GM18858 (cell line): ENCODE results near the gene BRI3.

Source experiments
- ATAC-seq: cut with Tn5 transposase; IDR thresholded peaks from one replicate; pipeline ENCODE4 v1.9.1; 2021; ENCODE audit not compliant: unreplicated experiment

BRI3 gene

DNA sequence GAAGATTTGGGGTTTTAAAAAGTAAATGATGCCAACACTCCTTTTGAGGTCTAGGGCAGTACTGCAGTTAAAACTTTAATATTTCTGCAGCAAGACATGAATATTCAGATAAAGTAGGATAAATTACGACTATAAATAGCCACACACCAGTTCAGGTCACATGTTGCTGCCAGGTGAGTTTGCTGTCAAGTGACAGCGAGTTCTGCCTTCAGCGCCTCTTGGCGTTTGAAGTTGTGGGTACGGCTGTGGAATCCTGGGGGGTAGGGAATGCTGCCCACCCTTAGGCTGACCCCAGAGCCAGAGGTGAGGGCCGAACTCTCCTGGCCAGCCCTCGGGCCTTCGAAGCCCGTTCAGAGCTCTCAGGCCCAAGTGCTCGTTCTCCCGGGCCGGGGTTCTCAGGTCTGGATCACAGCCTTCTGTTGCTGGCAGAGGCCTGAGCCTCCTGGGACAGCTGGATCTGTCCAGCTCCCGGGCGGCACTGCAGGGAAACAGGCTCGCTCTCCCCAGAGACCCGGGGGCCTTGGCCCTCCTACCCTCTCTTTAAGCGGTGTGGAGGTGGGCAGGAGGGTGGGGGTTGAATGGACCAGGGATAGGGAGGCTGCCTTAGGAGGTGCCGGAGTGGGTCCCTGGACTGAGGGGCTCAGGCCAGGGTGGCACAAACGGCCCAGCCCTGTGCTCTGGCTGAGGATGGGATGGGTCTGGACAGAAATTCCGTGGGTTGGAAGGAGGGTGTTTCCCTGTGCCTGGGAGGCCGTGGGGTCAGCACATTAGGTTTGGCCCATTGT is 5.4 kb downstream of the BRI3 start:
- no peak for ATAC-seq

DNA sequence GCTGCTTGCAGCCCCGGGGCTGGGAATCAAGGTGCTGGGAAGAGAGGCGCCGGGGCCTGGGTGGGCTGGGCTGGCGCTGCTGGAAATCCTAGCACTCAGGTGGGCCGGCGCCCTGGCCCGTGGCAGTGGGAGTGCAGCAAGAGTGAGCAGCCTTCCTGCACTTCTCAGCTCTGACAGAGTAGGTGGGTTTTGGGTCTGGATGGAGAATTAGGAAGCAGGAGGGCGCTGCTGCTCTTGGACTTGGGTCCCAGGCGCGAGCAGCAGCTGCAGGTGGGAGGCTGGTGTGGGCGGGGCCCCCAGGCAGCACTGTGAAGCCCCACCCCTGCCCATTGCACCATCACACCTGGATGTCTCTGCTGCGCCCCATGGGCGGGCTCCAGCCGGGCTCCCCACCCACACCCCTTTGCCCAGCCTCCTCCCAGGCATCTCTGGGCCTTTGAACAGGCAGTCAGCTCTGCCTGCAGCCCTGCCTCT is 6.0 kb downstream of the BRI3 start:
- ATAC-seq = no peak

DNA sequence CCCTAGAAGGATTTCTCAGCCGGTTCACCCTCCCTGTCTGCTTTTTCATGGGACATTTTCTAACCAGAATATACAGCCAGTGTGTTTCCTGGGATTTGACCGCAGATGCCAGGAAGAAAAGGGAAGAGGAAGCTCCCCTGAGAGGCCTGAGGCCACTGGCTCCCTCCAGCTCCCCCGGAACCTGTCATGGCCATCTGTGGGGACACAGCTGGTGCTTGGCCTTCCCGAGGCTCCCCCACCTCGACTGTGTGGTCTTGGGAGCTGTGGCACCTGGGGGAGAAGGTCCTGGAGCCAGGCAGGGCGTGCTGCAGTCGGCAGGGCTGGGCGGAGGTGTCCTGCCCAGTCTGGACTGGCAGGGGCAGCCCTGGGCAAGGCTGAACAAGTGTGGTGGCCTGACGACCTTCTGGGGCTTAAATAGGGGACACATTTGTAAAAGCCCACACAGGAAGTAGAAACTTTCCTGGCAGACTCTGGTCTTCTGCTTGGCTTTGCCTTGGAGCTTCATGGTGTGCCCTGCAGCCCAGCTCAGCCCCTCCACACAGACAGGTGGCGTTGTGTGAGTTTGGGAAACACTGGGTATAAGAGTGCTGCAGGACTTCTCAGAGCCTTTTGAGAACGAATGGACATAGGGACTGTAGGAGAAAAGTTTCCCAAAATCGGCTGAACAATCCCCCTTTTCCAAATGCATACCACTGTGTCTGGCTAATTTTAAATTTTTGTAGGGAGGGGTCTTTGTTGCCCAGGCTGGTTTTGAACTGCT is 6.8 kb downstream of the BRI3 start:
- no peak for ATAC-seq

DNA sequence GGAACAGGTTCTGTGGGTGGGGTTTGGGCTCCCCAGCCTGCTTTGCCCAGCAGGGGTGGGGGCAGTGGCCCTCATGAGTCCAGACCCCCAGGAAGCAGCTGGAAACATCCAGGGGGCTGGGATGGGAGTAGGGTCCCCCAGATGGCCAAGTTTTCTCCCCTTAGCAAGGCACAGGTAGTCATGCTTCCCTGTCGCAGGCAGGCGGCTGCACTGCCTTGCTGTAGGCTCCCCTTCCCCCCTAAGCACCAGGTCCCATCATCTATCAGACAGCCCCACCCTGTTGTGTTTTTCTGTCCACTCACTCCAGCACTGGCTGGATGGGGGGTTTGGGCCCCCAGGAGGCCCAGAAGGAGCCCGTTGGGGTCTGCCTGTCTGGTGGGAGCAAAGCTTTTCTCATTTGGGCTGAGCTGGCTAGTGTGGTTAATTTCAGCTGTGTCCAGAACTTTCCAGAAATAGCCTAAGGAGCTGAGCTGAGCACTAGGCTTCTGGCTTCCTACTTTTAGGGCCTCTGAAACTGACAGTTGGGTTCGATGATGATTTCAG is 7.9 kb downstream of the BRI3 start:
- ATAC-seq = no peak

DNA sequence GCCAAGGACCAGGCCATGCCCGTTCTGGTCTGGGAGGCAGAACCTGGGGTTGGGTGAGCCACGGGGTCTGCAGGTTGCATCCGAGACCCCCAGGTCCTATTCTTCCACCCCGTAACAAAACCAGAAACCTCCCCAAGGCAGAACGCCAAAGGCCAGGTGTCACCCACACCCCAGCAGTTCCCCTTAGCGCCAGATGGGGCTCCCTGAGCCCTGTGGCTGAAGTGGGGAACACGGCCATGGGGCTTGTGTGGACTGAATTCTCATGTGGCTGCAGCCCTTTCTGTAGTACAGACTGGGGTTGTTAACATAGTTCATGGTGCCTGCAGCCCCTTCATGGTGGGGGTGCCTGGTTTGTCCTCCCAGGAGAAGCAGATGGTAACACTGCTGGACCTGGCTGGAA is 10.2 kb downstream of the BRI3 start:
- ATAC-seq = no peak

DNA sequence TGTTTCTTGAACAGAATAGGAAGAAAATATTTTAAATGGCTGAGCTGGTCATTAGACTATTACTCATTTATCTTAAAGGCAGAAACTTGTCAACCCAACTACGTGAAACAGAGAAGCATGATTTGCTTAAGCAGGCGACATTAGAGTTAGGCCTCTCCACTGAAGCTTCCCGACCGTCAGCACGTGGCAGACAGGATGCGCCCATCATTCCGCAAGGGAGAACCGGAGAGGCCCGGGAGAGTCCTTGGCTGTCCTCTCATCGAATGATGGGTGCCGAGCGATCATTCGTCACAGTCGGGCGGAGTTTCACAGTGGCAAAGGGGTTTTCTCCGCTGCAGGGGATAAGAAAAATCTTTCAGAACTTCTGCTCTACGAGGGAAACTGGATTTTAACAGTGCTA is 11.8 kb downstream of the BRI3 start:
- no peak for ATAC-seq

DNA sequence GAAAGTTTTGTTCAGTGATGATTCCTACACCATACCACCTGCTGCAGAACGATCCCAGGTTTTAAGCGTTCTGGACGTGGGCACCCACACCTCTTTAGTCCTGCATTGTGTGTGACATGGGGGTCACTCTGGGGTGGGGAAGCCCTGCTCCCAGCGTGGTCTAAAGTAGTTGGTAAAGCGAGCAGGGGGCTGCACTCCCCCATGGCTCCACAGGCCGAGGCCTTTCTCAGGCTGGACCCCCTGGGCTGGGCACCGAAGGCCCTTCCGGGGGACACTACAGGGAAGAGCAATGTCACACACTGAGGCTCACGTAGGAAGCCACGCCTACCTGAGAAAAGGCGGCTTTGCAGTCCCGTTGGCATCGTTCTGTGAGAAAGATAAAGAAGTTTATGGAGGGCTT is 12.3 kb downstream of the BRI3 start:
- ATAC-seq = no peak

DNA sequence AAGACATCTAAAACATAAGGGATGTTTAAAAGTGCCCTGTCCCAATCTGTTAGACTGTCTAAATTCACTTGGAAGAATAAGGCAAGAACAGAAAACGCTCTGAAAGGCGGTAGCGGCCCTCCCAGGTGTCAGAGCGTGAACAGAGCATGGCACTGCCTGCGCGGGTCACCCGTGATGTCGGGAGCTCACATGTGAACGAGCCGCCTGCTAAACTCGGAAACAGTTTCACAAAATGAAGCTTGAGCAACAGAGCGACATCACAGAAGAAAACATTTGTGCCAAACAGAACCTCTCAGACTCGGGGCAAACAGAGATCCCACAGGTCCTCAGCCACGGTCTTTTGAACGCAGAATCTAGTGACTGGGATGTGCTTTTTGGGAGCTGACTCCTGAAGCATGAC is 12.8 kb downstream of the BRI3 start:
- ATAC-seq = no peak

DNA sequence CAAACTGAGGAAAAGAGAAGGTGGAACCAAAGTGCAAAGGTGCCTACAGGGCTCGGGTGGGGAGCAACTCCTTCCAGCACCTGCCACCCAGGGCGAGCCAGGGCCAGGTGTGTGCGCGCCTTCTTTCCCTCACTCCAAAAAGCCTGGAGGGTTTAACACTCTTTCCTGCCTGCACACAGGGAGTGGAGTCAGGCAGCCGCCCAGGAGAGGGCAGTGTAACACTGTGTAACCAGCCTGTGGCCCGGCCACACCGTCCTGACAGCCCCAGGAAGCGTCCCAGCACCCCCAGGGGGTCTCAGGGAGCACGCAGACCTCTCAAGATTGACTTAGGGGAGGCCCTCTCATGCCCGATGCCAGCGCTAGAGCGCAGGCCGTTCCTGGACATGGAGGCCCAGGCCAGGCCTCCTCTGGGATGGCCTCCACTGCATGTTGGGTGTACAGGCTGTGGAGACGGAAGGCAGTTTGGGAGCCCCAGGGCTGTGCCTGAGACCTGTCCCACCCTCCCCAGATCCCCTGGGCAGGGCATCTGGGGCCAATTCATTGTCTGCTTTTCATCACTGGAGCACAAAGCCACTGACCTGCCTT is 13.4 kb downstream of the BRI3 start:
- no peak for ATAC-seq

DNA sequence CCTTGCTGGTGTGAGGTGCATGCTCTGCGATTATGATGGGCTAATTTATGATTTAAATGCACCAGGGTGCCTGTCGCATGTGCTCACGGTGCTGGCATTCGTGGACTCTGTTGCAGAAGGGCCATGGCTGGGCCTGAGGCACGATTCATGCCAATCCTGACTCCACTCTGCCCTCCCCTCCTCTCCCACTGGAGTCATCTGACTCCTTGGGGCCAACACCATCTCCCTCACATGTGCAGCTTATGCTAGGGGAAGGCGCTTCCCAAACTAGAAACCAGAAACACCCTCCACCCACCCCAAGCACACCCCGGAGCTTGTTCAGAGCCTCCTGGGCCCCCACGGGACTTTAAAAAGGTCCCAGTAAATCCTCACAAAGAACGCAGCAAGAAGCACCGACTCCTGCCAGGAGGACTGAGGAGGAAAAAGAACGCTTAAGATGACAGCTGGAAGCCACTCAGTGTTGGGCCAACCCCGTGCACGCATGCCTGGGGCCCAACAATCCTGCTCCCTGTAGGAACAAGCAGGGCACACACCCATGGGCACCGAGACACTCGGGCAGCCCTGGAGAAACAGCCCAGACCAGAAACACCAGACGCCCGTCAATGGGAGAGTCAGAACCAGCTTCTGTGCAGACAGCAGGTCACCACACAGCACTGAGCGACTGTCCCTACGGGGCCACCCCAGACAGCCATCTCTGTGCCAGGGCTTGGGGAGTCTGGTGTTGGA is 14.1 kb downstream of the BRI3 start:
- no peak for ATAC-seq

DNA sequence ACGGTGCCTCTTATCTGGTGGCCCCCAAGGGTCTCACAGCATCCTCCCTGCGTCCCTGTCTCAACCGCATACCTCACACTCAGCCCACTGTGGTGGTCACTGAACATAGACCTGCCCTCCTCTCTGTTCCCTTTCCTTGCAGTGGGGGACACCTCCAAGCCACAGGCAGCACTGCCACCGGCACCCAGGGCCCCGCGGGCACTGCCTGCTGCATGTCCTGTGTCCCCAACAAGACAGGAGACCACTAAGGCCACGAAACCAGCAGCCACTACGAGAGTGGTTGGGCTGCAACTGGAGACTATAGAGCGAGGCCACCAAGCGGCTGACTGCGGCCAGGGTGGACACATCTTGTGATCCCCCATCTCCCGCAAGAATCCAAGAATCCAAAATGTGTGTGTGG is 15.3 kb downstream of the BRI3 start:
- no peak for ATAC-seq

DNA sequence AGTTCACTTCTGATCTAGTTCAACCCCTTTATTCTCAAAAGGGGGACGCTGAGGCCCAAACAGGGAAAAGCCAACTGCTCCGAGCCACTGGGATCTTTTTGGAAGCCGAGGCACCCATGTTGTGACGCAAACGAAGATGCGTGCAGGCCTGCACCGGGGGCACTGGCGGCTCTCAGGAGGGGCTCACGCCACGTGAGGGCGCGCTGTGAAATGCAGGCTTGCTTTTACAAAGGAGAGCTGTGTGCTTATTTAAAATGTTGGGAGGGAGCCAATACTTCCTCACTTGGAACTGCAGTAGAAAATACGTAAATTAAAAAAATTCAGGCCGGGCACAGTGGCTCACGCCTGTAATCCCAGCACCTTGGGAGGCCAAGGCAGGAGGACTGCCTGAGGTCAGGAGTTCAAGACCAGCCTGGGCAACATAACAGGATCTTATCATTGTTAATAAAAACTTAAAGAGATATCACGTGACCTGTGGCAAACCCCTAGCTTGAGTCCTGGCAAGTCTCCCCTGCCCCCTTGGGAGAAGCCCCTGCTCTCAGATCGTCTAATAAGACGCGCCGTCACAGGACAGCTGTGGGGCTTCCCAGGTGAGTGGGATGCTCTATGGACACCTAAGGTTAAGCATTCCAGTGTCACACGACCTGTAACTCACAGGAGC is 16.3 kb downstream of the BRI3 start:
- no peak for ATAC-seq

DNA sequence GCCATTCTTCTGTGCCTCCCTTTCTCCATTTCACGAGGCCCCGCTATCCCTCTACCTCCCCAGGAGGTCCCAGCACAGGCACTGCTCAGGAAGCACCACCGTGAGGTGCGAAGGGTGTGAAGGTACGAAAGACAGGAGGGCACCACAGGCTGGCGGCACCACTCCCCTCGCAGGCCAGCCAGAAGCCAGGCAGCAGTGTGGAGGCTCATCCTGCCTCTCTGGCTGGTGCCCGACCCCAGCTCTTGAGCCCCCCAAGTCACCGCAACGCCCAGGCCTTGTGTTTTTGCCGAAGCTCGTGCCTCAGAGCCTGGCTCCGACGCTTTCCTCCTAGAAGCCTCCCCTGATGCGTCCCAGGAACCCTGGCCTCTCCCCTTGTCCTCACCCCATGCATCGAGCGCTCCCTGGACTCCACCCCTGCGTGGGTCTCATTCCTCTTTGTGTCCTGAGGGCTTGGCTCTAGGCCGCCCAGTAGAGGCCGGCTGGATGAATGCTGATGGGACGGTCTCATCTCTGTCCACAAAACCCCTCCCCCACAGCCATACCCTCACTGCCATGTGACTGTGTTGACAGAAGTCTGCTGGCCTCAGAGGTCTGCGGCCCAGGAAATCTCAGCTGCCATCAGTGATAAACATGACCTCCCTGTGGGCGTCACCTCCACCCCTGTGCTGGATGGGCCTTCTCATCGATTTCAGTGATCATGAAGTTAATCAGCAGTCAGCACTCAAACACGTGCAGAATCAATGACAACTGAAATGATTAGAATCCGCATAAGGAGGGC is 19.3 kb downstream of the BRI3 start:
- no peak for ATAC-seq

DNA sequence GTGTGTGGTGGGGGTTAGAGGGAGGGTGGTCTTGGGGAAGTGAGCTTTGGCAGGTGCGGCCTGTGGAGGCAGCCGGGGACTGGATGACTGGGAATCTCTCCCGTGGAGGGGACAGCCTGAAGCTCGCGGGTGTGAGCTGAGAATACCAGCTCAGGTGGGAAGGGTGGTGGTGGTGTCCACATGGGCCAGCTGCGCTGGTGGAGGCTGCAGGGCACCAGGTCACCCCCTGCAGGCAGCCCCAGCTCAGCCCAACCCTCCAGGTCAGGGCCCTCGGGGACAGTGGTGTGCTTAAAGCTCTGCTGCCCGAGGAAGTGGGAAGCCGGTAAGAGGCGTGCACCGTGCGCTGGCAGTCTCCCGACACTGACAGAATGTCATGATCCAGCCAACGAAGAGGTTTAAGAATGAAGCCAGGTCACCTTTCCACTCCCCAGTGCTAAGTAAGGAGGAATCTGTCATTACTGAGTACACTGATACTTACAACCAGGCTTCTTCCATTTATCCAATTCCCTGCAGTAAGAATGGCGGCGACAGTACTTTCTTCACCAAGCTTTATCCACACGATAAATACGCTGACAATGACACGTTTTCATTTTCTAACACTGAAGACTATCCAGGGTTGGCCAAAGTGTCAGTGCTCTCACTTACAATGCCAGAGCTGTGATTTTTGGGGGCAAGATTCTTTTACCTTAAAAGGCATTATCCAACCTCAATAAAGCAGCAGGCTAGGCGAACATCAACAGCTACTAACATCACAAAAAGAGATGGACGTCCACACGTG is 20.4 kb downstream of the BRI3 start:
- ATAC-seq = no peak

DNA sequence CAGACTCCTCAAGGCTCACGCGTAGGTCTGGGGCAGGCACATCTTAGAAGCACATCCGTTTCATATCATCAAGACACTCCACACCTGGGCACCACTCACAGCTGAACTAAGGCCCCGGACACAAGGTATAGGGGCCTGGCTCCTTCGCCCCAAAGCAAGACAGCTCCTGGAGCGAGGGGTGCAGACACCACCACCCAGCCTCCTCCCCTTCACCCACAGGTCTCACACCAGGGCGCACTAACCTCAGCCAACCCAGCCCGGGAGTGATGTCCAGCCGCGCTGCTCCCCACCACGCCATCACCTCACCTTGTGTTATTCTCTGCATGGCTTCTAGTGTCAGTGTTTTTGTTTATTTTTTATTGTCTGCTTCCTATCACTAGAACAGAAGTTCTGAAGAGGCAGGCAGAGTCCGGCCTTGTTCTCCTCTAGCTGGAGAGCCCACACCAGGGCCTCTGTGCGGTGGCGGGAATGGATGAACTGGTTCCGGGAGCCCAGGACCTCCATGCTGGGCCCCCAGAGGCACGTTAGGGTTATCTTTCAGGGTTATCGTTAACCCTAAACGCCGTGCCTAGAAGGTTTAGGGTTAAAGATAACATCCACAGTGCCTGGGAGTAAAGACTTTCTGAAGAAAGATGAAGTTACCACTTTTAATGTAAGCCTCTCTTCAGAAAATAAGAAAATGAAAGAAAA is 21.8 kb downstream of the BRI3 start:
- ATAC-seq = no peak

DNA sequence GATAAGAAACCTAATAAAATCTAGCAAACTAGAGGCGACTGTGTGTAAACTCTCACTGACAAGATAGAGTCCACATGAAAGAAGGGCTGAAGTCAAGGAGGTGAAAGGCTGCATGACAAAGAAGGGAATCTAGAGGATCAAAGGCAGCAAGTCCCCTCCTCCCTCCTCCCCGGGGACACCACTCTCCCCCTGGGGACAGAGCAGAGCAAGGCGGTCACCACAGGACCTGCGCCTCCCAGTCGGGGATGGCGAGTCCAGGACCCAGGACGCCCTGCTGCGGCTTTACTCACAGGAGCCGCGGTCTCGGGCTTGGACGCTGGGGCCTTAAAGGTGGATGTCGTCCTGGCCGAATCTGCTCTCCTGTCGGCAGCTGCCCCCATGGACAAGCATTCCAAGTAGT is 22.4 kb downstream of the BRI3 start:
- ATAC-seq = no peak

DNA sequence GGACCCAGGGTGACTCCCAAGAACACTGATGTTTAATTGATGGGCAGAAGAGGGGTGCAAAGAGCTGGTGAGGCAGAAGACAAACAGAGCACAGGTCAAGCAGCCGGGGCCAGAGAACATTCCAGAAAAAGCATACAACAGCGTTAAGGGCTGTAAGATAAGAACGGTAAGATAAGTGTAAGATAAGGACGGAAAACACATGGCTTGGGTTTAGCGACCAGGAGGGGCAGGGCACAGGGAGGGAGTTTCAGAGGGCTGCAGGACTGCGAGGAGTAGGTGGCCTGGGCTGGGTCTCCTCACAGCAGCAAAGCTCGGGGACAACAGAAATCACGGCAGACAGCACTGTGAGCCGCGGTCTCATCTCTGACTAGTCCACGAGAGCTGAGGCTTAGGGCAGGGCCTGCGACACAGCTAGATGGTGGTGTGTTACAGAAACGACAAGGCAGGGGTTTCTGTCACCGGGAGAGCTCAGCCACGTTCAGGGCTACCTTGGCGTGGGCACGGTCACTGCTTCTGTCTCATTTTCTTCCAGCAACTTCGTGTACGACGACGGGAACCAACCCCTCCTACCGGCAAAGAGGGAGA is 24.6 kb downstream of the BRI3 start:
- no peak for ATAC-seq

DNA sequence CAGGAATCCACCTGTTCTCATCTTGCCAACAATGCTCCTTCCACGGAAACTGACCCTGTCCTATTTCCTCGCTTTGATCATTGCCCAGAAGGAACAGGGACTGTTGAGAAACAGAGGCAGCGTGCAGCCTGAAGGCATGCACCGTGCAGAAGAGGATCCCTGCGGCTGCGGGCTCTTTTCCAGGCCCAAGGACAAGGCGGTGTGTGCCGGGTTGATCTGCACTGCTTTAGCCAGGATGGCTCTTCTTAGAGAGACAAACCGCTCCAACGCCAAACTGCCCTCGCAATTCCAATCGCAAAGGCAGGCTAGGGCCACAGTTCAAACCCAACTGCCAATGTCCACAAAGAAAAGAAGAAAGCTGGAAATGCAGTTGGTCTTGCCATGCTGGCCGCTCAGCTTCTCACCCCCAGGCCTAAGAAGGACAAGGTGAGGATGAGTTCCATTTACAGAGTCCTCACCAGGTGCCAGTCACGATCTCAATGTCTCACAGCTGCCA is 26.5 kb downstream of the BRI3 start:
- ATAC-seq = no peak
